ENCODE measurements around the gene KCTD13.
"Not testable (repeated sequence)": the region's sequence is repeated elsewhere in the genome, so short reads cannot be mapped to it uniquely, and the experiment has no call there.

KCTD13 gene, protein sequence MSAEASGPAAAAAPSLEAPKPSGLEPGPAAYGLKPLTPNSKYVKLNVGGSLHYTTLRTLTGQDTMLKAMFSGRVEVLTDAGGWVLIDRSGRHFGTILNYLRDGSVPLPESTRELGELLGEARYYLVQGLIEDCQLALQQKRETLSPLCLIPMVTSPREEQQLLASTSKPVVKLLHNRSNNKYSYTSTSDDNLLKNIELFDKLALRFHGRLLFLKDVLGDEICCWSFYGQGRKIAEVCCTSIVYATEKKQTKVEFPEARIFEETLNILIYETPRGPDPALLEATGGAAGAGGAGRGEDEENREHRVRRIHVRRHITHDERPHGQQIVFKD

DNA sequence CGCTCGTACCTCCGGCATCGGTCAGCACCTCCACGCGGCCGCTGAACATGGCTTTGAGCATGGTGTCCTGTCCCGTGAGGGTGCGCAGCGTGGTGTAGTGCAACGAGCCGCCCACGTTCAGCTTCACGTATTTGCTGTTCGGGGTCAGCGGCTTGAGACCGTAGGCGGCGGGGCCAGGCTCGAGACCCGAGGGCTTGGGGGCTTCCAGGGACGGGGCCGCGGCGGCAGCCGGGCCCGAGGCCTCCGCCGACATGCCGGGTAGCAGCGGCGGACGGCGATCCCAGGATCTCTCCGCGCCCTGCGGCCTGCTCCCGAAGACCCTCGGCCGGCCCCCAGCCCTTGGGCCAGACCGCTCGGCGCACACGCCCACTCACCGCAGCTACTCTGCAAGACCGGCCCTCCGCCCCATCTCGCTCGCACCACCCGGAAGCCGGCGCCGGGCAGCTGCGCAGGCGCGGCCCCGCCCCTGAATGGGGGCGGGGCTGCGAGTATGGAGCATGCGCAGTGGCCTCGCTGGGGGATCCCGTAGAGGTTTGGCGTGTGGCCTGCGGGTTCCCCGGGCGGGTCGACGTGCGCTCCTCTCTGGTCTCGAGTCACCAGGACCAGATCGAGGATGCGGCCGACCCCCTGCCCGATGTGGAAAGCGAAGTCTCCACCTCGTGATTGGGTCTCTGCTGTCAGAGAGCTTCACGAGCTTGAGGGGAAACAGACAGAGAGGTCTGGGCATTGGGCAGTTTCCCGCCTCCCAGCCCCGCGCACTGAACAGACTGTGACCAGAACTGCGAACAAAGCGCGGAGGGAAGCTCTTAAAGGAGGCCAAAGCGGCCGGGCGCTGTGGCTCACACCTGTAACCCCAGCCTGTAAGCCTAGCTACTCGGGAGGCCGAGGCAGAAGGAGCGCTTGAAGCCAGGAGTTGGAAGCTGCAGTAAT lies at the start of gene KCTD13:
Gene KCTD13 (minus strand): TSS at position 446 of the 930 bp plus-strand sequence. CDS start 193 bp downstream, at position 253.
- DNase-seq (ENCODE audit: low spot score): peak; percentile 93

DNA sequence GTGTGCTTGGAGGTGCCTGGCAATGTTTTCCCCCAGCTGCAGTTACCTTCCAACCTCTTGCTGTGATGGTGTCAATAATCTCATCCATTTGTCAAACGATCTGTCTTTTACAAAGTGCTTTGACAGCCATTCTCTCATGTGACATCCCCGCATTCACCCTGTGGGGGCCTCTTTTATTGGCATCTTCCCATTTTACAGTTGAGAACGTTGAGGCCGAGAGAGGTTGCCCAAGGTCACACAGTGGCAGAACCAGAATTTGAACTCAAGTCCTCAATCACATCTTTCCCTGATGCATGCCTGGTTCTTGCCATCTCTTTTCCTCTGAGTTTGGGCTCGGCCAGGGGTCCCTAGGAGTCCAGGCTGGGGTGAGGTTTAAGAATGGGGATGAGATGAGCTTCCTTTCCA lies 49.1 kb upstream of the KCTD13 start:
- no peak for DNase-seq (ENCODE audit: low spot score)

DNA sequence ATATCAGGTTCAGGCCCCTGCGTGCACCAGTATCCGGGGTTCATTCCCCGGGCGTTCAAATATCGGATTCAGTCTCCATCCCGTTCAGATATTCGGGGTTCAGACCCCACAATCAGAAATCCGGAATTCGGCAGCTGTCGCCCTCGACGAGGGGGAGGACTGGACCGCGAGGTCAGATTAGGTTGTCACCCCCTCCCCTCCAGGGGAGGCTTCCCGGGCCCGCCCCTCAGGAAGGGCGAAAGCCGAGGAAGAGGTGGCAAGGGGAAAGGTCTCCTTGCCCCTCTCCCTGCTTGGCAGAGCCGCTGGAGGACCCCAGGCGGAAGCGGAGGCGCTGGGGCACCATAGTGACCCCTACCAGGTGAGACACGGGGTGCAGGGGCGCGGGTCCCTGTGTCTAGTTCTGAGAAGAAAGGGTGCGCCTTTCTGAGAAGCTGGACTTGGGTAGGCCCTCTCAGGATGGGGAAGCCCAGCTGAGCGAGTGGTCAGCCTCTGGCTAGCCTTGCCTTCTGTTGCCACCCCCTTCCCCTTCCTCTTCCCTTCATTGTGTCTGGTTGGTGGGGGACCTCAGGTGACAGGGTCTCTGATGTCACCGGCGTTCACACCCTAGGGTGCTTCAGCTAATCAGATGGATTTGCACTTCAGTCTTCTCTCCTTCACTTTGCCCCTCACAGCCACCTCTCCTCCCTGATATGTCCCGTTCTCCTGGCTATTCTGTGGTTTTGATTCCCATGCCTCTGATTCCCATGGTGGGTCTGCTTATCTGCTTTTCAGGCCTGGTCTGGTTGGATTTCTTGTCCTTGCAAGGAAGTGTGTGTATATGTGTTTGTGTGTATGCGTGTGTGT lies 48.5 kb upstream of the KCTD13 start:
- peak; percentile 42 for DNase-seq (ENCODE audit: low spot score)

DNA sequence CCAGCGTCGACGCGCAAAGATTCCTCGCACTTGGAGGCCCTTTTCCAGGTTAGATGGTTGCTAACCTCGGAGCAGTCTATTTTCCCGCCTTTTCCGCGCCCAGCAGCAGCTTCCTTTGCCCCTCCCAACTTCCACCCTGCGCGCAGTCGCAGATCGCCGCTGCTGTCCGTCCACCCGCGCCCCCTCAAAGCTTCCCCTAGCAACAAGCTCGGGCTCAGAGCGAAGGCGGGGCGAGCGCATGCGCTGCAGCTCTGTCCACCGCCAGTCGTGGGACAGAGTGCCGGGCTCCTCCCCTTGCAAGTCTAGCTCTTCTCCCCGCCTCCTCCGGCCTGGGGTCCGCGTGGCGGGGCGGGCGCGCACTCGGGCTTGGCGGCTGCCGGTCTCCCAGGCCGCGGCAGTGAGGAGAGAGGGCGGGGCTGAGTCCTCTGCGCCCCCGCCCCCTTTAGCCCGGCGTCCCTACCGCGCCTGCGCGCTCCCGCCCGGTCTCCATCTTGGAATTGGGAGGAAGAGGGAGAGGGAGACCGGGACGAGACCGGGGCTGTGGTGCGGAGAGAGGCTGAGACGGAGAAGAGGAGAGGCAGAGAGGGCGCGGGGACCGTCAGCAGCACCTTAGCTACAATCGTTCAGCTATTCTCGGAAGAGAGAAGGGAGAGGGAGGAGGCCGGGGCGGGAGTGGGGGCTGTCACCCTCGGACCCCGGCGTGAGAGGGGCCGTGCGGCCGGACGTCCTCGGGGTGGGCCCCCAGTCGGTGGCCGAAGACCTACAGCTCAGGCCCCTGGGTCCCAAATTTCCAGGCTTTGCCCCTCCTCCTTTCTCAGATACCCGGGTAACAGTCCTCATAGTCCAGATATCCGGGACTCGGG lies 47.6 kb upstream of the KCTD13 start, which contains the start of gene TAOK2:
Gene TAOK2 (plus strand): TSS at position 485 of the 863 bp plus-strand sequence. CDS start 3,905 bp downstream, outside the sequence.
- DNase-seq (ENCODE audit: low spot score): peak; percentile 99

DNA sequence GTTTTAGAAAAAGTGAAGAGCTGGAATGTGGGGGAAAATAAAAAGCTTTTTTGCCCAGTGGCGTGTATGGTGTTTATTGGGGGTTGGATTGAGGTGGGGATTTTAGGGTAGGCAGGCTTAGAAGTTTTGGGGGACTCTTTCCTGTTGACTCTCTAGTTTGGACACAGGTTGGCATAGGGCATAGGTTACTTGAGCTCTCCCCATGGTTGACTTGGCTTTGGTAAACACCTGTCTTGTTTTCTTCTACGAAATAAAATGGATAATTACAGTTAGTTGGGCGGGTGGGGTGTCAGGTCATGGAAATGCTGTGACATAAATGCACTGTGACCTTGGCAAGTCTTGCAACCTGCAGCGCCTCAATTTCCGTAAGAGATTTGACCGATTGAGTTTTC lies 47.0 kb upstream of the KCTD13 start:
- DNase-seq (ENCODE audit: low spot score): no peak

DNA sequence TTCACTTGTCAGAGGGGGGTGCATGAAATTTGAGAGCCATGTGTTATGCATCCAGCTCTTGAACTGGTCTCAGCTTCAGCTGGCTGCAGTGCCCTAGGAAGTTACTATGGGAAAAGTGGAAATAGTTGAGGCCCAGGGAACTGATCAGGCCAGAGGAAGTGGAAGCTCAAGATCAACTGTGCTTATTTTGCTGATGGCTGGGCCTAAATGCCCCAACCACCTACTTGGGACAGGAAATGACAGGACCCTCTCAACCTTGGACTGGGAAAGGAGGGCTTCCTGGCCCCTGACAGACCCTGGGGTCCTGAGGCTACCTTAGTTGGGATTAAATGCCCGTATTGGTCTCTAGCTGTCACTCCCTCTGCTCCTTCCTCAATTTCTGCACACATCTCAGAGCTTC lies 46.5 kb upstream of the KCTD13 start:
- no peak for DNase-seq (ENCODE audit: low spot score)

DNA sequence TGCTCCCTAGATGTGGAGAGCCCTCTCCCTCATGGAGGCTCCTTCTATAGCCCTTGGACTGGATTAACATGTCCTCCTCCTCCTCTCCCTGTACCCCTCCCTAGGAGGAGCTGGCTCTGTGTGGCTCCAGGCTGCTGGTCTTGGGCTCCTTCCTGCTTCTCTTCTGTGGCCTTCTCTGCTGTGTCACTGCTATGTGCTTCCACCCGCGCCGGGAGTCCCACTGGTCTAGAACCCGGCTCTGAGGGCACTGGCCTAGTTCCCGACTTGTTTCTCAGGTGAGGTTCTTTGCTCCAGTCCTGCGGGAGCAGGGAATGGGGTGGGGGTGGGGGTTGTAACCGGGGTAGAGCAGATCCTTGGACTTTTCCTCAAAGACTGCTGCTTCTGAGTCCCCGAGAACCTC lies 45.3 kb upstream of the KCTD13 start:
- no peak for DNase-seq (ENCODE audit: low spot score)

DNA sequence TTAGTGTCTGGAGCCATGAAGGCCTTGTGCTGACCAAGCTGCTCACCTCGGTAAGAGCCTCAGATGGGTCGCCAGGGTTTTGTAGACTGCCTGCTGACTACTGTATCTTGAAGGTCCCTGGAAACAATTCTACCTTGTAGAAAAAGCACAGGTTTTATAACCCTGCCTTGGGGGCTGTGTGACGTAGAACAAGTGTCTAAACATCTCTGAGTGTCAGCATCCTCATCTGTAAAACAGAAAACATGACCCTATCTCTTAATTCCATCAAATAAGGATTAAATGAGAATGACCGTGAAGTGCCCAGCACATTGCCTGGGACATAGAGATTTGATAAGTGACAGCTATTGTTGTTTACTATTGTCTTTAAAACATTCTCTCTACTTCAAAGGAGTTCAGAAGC lies 42.2 kb upstream of the KCTD13 start:
- DNase-seq (ENCODE audit: low spot score): no peak

DNA sequence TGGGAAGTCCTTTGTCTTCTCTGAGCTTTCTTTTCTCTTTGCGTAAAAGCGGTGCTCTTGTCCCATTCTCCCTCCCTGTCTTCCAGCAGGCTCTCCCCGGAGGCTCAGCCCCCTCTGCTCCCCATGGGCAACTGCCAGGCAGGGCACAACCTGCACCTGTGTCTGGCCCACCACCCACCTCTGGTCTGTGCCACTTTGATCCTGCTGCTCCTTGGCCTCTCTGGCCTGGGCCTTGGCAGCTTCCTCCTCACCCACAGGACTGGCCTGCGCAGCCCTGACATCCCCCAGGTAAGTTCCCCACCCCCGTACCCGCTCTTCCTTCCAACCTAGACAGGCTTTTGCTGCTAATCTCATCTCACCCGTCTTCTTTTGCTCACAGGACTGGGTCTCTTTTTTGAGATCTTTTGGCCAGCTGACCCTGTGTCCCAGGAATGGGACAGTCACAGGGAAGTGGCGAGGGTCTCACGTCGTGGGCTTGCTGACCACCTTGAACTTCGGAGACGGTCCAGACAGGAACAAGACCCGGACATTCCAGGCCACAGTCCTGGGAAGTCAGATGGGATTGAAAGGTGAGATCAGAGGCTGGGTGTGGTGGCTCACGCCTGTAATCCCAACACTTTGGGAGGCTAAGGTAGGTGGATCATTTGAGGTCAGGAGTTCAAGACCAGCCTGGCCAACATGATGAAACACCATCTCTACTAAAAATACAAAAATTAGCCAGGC lies 37.2 kb upstream of the KCTD13 start:
- DNase-seq (ENCODE audit: low spot score): no peak

DNA sequence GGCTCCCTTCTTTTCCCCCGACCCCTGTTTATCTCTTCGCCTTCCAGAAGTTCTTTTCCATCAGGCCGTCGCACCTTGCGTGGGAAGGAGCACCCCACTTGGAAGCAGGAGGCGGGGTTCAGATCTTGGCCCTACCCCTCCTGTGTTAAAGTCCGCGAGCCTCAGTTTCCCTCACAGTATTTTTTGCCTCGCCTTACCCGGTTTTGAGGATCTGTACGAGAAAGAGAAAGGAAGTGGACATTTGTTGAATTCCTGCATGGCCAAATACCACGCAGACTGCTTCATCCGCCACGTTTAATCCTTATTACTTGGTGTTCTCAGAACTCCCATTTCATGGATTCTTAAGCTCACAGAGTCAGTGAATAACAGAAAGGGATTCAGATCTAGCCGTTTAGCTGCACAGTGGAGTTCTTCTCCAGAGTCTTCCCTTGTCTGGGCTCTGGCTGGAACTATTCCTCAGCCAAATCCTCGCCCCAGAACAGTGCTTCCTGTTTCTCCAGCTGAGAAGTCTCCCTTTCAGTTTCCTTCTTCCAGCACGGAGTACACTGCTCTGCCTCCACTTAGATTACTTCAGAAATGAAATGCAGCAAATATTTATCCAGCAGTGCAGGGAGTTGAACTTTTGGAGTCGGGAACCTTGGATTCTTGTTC lies 36.4 kb upstream of the KCTD13 start:
- DNase-seq (ENCODE audit: low spot score): peak; percentile 37

DNA sequence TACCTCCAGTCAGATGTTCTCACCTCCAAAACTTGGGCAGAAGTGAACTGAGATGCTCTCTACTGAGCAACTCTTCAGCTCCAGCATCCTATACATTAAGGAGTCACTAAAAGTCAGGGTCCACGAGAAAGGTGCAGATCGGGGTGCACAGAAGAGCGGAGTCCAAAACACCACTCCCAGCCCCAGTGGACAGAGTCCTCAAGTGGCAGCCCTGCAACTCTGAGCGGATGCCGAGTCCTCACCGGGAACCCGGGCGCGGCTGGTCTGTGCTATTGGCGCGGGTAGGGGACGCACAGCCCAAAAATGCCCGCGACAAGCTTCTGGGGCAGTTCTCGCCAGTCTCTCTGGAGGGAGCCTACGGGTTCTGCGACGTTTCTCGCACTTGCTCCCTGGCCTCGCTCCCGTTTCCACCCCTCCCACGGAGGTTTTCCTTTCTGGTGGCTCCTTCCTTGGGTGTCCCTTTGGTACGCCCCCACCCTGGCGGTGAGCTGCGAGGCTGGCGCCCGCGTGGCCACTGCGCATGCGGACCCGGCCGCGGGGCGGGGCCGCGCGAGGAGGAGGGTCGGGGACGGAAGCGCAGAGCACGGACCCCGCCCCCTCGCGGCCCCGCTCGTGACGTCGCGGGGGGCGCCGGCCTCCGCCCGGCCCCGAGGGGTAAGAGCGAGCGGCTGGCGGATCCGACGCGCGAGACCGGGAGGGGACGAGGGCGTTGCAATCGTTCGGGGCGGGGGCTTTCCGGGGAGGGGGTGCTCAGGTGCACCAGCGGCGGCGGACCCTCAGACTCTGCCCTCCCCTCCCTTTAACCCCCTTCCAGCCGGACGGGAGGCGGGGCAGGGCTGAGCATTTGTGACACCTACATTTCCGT lies 35.7 kb upstream of the KCTD13 start, which contains the start of gene TMEM219:
Gene TMEM219 (plus strand): TSS at position 601 of the 865 bp plus-strand sequence. CDS start 1,065 bp downstream, outside the sequence.
- DNase-seq (ENCODE audit: low spot score): peak; percentile 94

DNA sequence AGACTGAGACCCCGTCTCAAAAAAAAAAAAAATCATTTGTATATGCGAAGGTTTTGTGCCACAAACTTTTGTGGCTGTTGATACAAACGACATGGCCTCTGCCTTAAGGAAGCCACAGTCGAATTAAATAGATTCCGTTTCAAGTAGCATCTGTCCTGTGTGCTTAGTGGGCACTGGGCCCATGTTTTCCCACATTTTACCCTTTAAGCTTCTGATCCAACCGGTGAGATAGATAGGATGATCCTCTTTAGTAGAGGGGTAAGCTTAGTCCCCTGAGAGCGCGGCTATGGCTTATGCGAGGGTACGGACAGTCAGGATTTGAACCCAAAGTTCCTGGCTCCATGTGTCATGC lies 35.1 kb upstream of the KCTD13 start:
- no peak for DNase-seq (ENCODE audit: low spot score)

DNA sequence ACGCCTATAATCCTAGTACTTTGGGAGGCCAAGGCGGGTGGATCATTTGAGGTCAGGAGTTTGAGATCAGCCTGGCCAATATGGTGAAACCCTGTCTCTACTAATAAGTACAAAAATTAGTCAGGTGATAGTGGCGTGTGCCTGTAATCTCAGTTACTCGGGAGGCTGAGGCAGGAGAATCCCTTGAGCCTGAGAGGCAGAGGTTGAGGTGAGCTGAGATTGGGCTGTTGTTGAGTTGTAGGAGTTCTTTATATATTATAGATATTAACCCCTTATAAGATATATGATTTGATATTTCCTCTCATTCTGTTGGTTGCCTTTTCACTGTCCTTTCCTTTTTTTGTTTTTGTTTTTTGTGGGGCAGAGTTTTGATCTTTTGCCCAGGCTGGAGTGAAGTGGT lies 33.8 kb upstream of the KCTD13 start:
- DNase-seq (ENCODE audit: low spot score): not testable (repeated sequence)

DNA sequence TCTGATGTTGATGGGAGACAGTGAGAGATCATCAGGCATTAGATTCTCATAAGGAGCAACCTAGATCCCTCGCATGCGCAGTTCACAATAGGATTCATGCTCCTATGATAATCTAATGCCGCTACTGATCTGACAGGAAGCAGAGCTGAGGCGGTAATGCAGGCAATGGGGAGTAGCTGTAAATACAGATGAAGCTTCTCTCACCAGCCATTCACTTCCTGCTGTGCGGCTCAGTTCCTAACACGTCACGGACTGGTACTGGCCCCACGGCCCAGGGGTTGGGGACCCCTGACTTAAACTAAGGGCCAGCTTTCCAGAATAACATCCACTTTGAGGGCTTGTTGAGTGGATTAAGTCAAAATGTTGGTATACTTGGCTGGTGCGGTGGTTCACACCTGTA lies 33.3 kb upstream of the KCTD13 start:
- DNase-seq (ENCODE audit: low spot score): no peak

DNA sequence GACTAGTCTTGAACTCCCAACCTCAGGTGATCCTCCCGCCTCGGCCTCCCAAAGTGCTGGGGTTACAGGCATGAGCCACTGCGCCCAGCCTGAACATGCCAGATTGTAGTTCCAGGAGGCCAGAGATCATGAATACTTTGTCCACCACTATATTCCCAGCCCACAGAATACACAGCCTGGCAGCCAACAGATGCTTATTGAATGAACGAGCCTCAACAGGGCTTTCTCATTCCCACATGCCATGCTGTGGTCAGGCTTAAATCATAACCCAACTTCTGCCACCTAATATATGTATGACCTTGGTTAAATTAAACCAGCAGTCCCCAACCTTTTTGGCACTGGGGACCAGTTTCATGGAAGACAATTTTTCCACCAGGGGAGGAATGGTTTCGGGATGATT lies 32.7 kb upstream of the KCTD13 start:
- no peak for DNase-seq (ENCODE audit: low spot score)

DNA sequence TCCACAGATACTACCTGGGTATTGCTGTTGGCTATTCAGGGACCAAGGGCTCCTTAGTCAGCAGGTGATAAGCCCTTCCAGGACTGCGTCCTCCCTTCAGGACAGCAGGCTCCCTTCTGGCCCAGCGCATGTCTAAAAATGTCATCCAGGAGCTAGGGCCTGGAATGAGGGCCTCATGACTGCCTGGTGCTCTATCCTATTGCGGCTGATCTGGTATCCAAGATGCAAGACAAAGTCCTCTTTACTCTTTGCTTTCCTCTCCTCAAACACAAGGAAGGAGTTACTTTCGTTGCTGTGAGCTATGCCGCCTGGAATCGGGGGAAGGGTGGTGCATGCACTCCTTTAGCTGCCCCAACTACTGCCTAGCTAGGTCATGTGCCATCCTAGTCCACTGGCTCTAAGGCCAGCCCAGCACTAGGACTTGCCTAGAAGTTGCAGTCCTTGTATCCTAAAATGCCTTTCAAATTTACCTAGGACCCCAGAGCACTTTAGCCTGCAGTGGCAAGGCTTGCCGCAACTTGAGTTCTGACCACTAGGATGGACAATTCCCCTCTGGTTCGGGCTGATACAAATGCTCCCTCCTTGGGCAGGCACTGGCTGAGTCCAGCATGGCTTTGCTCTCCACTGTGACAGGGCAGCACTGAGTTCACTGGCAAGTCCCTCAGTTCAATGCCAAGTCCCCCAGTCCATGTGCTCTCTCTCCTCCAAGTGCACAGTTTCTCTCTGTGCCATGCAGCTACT lies 25.8 kb upstream of the KCTD13 start:
- no peak for DNase-seq (ENCODE audit: low spot score)

DNA sequence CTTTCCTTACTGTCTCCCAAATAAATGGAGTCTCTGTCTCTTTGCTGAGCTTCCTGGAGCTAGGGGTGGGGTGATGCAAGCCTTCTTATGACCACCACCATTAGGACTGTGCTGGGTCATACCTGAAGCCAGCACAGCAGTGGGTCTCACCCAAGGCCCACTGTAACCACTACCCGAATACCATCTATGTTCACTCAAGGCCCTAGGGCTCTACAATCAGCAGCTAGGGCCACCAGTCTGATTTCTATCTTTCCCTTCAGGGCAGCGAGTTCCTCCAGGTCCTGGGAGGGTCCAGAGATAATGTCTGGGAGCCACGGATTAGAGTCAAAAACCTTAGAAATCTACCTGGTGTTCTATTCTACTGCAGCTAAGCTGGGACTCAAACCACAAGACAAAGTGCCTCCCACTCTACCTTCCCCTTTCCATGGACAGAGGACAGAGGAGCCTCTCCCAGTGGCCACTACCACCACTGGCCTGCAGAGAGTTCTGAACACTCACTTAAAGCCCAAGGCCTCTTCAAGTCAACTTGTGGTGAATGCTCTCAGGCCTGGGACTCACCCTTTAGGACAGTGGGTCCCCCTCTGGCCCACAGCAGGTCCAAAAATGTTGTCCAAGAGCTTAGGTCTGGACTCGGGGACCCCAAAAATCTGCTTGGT lies 24.9 kb upstream of the KCTD13 start:
- DNase-seq (ENCODE audit: low spot score): no peak

DNA sequence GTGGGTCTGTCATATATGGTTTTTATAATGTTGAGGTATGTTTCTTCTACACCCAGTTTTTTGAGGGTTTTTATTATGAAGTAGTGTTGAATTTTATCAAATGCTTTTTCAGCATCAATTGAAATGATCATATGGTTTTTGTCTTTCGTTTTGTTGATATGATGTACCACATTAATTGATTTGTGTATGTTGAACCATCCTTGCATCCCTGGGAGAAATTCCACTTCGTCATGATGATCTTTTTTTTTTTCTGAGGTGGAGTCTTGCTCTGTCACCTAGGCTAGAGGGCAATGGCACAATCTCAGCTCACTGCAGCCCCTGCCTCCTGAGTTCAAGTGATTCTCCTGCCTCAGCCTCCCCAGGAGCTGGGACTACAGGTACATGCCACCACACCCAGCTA lies 21.9 kb upstream of the KCTD13 start:
- DNase-seq (ENCODE audit: low spot score): no peak

All from NAMALWA (cell line).